HG03378 (cell line): ENCODE measurements around the gene DNASE1L3.

Experiments used
- ATAC-seq: cut with Tn5 transposase; IDR thresholded peaks from one replicate; pipeline ENCODE4 v1.9.1; 2021; ENCODE audit warnings: mild to moderate bottlenecking, moderate library complexity; ENCODE audit not compliant: unreplicated experiment

Gene DNASE1L3

GRCh38 chr3:58180099-58180880, 30.5 kb downstream of the DNASE1L3 start:
- no peak for ATAC-seq

GRCh38 chr3:58179235-58180098, 31.3 kb downstream of the DNASE1L3 start:
- no peak for ATAC-seq

GRCh38 chr3:58178528-58179234, 32.1 kb downstream of the DNASE1L3 start:
- ATAC-seq: no peak

- ATAC-seq: peak; percentile 51
Observed at GRCh38 chr3:58177747-58178527, 32.8 kb downstream of the DNASE1L3 start.

- no peak for ATAC-seq
Observed at GRCh38 chr3:58176827-58177489, 33.8 kb downstream of the DNASE1L3 start.

- no peak for ATAC-seq
Observed at GRCh38 chr3:58176185-58176530, 34.6 kb downstream of the DNASE1L3 start.

- no peak for ATAC-seq
Observed at GRCh38 chr3:58175437-58176184, 35.2 kb downstream of the DNASE1L3 start.

- no peak for ATAC-seq
Observed at GRCh38 chr3:58175187-58175436, 35.7 kb downstream of the DNASE1L3 start.

GRCh38 chr3:58173669-58174398, 36.9 kb downstream of the DNASE1L3 start:
- ATAC-seq: no peak

GRCh38 chr3:58173029-58173668, 37.6 kb downstream of the DNASE1L3 start:
- ATAC-seq: no peak

GRCh38 chr3:58171126-58171525, 39.6 kb downstream of the DNASE1L3 start:
- no peak for ATAC-seq

GRCh38 chr3:58170376-58170775, 40.4 kb downstream of the DNASE1L3 start:
- ATAC-seq: no peak

GRCh38 chr3:58169371-58169770, 41.4 kb downstream of the DNASE1L3 start:
- no peak for ATAC-seq

GRCh38 chr3:58168498-58168897, 42.3 kb downstream of the DNASE1L3 start:
- no peak for ATAC-seq

GRCh38 chr3:58167431-58168351, 43.1 kb downstream of the DNASE1L3 start:
- no peak for ATAC-seq

- no peak for ATAC-seq
Observed at GRCh38 chr3:58164906-58165821, 45.6 kb downstream of the DNASE1L3 start.
